Panc1 (cell line): Measurements from ENCODE around the gene TMEM120B.
"Not testable (repeated sequence)": the region's sequence is repeated elsewhere in the genome, so short reads cannot be mapped to it uniquely, and the experiment has no call there.

Source experiments
- CTCF ChIP-seq: fragments of 450-650 bp; IDR thresholded peaks from 2 replicates; pipeline ENCODE4 v1.5.1; 2017; ENCODE audit warnings: mild to moderate bottlenecking
- POLR2AphosphoS5 ChIP-seq: IDR thresholded peaks from 2 replicates; pipeline ENCODE4 v1.6.1; 2012; ENCODE audit warnings: mild to moderate bottlenecking, low read depth, low read length, moderate library complexity
- REST ChIP-seq, 2 experiments: IDR thresholded peaks; 2 replicates each; pipeline ENCODE4 v1.6.1; 2011 to 2012; ENCODE audit warnings: low read depth in 2 of 2, control low read depth in 1 of 2, low read length in 1 of 2, mild to moderate bottlenecking in 1 of 2, moderate library complexity in 1 of 2; ENCODE audit not compliant: insufficient read depth in 1 of 2
- SIN3A ChIP-seq: IDR thresholded peaks from 2 replicates; pipeline ENCODE4 v1.6.1; 2012; ENCODE audit warnings: low read depth, mild to moderate bottlenecking, low read length, moderate library complexity, borderline replicate concordance; ENCODE audit not compliant: insufficient read depth

GRCh38 chr12:121745545-121745944, 33.0 kb downstream of the TMEM120B start:
- TF ChIP-seq CTCF; SIN3A; POLR2AphosphoS5; REST (IDR thresholded peaks at IDR 0.05; ENCODE audit: insufficient read depth in 1 of 2, low read depth in 2 of 2, low read length in 1 of 2): not testable (repeated sequence)
